GM18867 (cell line): ENCODE measurements around the gene UVRAG.

ENCODE experiments used
- ATAC-seq: cut with Tn5 transposase; IDR thresholded peaks from one replicate; pipeline ENCODE4 v1.9.1; 2021; ENCODE audit warnings: mild to moderate bottlenecking, moderate library complexity; ENCODE audit not compliant: unreplicated experiment

Gene UVRAG

DNA sequence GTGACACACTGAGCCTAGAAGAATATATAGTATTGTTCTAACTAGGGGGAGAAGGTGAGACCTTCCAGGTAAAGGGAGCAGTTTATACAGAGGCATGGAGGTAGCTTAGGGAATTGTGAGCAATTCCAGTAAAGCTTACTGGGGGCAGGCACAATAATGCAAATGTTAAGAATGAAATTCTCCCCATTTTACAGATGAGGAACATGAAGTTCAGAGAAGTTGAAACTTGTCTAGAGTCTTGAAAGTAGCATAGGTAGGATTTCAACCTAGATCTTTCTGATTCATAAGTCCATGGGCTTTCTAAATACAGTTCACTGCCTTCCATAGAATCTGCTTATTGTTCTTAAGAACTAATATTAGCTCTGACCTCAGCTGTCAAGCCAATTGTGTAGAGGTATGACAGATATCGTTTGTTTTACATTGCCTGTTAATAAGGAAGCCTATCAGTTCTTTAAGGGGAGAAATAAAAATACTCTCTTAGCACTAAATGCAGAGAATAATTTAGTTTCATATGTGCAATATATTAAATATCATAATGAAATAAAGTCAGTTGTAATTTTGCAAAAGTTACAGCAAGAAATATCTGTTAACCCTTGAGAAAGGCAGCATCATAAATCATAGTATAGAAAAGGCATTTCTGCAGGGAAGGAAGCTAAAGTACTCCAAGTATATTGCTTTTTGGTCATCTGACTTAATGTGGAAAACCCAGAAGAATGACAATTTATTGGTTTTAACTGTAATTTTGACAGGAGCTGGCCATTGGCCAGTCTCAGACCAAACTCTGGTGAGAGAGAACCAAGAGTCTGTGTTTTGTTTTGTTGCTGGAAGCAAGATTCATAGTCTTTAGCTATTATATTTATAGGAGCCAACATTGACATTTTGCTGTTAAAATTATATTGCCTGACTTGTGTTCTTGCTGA is 181.8 kb downstream of the UVRAG start:
- no peak for ATAC-seq

DNA sequence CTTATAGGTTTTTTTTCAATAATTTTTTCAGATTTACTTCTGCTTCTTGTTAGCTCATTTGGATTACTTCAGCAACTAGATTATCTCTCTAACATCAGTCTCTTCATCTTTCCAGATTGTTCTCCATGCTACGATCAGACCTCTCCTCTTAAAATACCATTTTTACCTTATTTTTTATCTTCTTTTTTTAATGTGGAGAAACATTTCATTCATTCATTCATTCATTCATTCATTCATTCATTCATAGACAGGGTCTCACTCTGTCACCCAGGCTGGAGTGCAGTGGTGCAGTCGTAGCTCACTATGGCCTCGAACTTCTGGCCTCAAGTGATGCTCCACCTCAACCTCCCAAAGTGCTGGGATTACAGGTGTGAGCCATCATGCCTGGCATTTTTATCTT is 189.4 kb downstream of the UVRAG start:
- ATAC-seq, result no peak

DNA sequence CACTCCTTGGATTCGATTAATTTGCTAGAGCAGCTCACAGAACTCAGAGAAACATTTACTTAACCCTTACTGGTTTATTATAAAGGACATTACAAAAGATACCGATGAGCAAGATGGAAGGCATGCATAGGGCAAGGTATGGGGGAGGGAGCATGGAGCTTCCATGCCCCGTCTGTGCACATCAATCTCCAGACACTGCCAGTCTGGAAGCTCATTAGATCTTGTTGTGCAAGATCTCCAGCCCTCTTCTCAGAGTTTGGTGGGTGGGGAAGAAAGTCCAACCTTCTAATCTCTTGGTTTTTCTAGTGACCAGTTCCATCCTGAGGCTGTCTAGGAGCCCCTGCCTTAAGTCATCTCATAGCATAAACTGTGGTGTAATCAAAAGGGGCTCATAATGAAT is 190.7 kb downstream of the UVRAG start:
- ATAC-seq, result no peak

DNA sequence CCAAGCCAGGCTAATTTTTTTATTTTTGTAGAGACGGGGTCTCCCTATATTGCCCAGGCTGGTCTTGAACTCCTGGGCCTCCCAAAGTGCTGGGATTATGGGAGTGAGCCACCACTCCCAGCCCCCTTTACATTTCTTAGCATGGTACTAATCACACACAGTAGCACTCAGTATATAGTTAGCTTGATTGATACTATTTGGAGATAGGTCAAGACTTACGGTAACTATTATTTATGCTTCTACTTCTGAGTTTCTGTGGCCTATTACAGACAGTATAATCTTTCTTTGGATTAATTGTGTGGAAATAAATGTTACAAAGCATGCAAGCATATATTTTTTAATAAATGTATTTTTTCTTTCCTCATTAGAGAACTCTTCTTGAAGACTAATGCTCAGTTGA is 192.2 kb downstream of the UVRAG start:
- no peak for ATAC-seq

DNA sequence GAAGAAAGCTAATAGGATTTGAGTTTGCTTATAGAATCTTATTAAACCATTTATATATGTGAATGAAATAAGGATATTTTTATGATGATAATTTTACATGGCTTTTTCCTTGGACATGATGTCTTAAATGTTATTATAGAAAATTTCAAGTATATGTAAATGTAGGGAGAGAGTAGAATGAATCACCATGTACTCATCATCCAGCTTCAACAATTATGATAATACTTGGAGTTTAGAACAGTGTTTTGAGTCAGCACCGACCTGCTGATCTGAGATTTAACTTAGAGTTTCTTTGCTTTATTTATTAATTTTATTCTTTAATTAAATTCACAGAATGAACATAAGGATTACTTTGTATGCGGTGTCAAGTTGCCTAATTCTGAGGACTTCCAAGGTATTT is 193.5 kb downstream of the UVRAG start:
- ATAC-seq, result no peak

GRCh38 chr11:76010051-76010450 is 195.0 kb downstream of the UVRAG start:
- ATAC-seq, result no peak

DNA sequence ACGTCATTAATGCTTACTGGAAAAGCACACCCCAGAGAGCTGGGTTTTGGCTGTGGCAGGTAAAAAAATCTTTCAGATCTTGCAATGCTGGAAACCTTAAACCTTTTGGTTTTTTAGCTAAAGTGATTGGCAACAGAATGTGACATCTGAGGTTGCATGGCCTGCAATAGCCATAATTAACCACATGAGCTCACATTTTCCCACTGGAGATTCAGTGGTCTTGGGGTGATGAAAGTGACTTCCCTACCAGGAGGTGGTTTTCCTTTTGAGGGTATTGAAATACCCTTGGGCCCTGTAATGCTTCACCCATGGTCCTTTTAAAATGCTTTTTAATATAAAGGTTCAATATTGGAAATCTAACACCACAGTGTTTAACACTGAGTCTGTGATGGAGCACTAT is 198.5 kb downstream of the UVRAG start:
- no peak for ATAC-seq

DNA sequence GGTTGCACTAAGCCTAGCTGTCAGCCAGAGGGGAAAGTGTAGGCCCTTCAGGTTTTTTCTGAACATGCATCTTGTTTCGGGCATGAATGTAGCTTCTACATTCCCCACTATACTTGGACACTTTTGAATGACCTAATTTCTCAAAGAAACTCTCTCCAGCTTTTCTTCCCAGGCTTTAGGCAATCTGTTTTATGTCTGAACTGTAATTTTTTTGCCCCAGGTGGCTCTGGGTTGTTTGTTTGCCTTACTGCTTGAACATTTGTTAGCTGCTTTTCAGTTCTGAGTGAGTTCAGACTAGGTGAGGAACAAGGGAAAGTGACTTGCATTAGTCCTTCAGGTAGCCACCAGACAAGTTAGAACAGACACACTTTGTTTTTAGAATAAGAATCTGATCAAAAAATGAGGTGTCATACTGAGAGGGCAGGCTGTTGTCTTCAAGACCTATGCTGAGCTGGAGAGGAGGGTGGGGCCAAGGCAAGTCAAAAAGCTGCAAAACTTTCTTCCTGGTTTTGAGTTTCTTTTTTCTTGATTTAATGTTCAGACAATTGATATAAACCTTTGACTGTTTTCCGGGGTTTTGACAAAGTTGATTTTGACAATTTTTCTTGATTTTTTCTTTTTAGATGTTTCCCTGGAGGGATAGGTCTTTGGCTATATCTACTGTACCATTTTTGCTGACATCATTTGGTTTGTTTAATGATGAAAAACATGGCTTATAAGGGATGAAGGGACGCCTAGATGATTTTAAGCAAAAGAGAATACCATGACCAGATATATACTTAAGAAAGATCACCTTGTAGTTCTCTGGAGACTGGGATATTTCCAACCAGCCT is 208.4 kb downstream of the UVRAG start:
- ATAC-seq, result no peak

- no peak for ATAC-seq
These were observed 210.1 kb downstream of the UVRAG start for GRCh38 chr11:76025068-76025467.

- ATAC-seq, result no peak
These were observed 210.8 kb downstream of the UVRAG start for GRCh38 chr11:76025817-76026216.

DNA sequence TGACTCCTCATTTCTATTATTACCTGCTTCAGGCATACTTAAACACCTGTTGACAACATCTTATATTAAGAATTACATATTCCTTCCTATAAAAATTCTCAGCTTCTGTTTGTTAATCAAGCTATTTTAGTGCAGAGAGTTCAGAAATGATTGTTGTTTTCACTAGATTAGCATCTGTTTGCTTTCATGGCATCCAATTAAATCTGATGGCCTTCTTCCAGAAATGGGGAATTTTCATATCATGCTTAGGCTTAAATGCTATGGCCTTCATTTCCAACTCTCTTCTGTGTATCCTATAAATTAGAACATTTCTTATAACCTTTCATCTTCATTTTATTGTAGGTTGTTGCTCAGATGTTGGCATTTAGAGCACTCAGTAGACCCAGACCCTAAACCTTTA is 211.3 kb downstream of the UVRAG start:
- ATAC-seq, result no peak

- no peak for ATAC-seq
These were observed 211.9 kb downstream of the UVRAG start for GRCh38 chr11:76026862-76027261.

DNA sequence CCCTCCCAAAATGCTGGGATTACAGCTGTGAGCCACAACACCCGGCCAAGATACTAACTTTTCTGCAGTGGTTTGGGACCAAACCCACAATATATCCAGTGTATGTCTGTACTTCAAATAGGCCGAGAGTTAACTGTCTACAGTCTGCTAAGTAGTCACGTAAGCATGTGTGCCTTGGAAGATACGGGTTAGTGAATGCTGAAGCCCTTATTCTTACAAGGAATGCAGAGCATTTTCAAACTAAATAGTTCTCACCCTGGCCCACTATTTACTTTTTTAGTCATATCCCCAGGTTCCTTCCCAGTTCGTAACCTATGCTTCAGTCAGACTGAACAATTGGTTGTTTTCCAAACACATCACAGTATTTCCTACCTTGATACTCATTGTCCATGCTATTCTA is 215.3 kb downstream of the UVRAG start:
- ATAC-seq, result no peak

DNA sequence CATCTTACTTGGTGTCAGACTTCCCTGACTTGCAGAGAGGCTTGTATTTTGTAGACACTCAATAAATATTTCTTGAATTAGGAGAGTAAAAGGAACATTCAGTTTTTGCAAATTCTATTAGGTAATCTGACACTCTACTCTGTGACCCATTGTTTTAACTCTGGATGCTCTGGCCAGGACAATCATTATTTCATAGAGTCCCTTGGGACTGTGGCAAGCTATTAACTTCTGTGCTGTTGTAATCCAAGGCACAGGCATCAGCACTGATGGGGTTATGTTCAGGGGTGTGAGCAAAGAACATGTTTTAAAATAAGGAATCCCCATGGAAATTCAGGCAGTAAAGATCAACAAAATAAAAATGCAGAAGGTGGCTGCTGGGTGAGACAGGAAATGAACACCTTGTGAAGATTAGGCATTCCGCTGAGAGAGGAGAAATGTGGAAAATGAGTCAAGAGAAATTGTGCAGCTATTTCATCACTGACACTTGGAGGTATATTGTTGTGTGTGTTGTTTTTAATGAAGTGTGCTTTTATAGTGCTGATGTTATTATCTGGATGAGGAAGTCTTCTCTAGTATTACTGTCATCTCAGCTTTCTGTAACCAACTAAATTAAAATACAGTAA is 216.1 kb downstream of the UVRAG start:
- ATAC-seq, result no peak

DNA sequence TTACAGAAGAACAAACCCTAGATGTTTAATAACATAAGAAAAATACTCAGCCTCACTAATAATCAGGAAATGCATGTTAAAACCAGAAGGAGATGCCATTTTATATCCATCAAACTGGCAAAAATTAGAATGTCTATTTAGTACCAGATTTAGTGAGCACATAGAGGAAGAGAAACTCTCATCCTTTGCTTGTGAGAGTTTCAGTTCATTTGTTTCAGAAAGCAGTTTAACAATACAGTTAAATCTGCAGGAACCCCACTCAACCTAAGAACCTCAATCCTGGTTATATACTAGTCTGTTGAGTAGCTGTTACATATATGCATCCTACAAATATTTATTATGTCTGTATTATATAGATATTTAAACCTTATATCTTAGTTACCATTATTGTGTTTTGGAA is 218.7 kb downstream of the UVRAG start:
- ATAC-seq, result no peak

DNA sequence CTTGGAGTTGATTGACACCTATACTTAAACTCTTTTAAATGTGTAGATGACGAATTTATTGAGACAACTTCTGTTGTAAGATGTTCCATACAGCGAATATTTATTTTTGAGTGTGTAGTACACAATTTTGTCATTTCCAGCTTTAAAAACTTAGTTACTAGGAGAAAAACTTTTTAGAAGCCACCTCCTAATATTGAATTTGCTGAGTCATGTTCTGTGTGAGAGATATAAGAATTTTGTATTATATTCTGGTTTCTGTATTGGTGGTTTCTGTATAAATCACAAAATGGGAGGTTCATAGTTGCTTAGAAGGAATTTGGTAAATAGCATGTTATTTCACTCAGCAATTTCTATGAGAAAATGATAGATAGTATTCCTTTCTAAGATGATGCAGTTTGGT is 220.0 kb downstream of the UVRAG start:
- ATAC-seq, result no peak

DNA sequence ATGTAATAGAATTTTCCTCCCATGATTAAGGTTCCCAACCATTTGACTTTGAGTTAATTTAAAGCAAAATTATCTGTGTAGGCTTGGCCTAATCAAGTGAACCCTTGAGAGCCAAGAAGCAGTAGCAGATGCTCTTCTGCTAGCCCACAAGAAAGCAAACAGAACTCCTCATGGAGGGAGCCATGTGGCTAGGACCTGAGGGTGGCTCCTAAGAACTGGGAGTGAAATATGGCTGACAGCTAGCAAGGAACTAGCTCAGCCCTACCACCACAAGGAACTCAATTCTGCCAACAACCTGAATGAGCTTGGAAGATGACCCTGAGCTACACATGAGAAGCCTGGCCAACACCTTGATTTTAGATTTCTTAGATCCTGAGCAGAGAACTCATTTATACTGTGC is 223.6 kb downstream of the UVRAG start:
- no peak for ATAC-seq

DNA sequence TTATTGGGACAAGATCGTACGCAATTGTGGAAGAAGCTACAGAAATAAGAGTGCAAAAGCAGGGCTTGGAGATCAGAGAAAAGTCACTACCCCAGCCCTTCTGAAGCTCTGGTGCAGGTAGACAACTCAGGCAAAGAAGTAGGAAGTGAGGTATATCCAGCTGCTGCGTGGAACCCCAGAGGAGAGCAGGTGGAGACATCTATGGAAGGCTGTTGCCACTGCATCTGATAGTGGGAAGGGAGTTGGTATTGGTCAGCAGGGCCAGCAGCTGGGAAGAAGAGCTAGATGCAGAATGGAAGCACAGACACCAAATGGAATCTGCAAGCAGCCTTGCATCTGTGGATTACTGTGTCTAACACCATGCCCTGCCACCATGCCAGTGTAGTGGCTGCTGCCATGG is 226.2 kb downstream of the UVRAG start:
- ATAC-seq, result no peak

GRCh38 chr11:76044750-76045320 is 229.8 kb downstream of the UVRAG start:
- no peak for ATAC-seq

DNA sequence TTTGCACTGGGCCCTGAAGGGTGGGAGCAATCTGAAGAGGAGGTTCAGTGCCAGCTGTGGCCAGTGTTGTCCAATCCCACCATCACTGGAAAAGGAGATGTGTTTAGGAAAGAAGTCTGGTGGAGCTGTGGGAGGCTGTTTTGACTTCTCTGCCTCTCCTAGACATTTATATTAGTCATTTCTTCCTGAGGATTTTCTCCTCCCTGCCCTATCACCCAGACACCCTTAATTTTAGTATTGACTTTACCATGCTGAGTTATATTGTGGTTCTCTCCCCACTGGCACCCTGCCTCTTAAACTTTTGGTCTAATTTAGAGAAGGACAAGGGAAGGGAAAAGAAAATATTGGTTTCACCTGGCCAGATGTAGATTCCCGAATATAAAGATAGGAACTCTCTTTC is 232.2 kb downstream of the UVRAG start:
- no peak for ATAC-seq

- no peak for ATAC-seq
These were observed 232.8 kb downstream of the UVRAG start for GRCh38 chr11:76047766-76048165.
